HL-60/S4 (cell line): Measurements from ENCODE around the gene KIAA0586.
"Not testable (repeated sequence)": the region's sequence is repeated elsewhere in the genome, so short reads cannot be mapped to it uniquely, and the experiment has no call there.

Source experiments
- in situ Hi-C: fragments of 300-500 bp; cut with MboI; formaldehyde crosslinking; loops from 2 replicates; pipeline ENCODE4 v1.14.3; 2022; ENCODE audit warnings: low sequenced_read_pairs

Gene KIAA0586

DNA sequence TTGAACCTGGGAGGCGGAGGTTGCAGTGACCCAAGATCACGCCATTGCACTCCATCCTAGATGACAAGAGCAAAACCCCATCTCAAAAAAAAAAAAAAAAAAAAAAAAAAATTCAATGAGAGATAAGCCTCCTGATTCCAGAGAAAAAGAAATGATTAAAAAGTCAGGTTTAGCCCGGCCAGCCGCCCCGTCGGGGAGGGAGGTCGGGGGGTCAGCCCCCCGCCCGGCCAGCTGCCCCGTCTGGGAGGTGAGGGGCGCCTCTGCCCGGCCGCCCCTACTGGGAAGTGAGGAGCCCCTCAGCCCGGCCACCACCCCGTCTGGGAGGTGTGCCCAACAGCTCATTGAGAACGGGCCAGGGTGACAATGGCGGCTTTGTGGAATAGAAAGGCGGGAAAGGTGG lies 160.8 kb downstream of the KIAA0586 start:
- in situ Hi-C loops = not testable (repeated sequence)

DNA sequence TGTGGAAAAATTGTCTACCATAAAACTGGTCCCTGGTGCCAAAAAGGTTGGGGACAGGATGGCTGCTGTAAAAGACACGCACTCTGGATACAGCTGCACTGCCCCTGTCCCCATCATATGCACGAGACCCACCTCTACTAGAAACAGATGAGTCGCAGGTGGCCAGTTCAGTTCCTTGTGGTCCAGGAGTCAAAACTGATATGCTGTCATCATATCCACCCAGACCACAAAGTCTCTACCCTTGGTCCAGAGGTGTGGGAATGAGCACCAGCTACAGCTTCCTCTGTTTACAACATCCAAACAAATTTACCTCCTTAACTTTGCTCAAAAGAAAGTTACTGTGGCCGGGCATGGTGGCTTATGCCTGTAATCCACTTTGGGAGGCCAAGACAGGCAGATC lies 166.5 kb downstream of the KIAA0586 start:
- in situ Hi-C loops = no loop called here

GRCh38 chr14:58597041-58597440 lies 169.5 kb downstream of the KIAA0586 start:
- in situ Hi-C loops = no loop called here

GRCh38 chr14:58598028-58598803 lies 170.7 kb downstream of the KIAA0586 start:
- in situ Hi-C loops = no loop called here

DNA sequence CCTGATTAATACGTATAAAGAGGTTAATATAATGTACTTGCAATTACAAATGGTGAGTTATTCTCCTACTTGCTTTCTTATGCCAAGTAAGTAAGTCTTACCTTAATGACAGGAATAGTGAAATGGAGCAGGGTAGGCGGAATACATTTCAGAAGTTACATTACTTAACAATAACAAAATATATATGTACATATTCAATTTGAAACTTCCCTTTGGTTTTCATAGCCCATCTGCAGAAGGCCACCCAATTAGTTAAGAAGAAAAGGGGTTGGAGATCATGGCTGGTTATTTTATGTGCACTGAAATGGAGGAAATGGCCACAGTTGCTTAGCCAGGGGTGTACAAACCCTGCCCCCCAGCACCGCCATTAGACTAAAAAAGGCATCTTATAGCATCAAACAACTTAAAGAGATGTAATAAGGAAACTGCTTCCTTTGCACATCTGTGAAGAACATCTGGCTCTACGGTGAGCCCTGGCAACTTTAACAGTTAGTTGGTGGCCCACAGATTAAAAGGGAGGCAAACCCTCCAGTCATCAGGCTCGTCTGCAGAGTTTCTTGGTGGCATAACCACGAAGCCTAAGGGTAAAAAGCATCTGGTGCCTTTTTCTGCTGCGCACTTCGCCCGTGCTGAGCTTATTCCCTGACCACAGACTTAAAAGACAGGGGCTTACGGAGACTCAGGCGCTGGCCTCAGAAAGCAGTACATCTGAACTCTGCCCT lies 171.4 kb downstream of the KIAA0586 start:
- in situ Hi-C loops = no loop called here

- in situ Hi-C loops = no loop called here
Observed at GRCh38 chr14:58599707-58600106, 172.2 kb downstream of the KIAA0586 start.
